ENCODE data around the gene GDPGP1. TPM values are rescaled to one million over a fixed set of nuclear protein-coding genes. Genes with fewer than 3 reads are reported as not detected.
A peak's percentile ranks its signal among the peaks of the same experiment; 100 is the strongest.

The GDPGP1 gene
- polyA plus RNA-seq, 1 donor (not counting 4 experiments of a cell fraction or from before 2014, with no cell fraction given) = 0.92 TPM

GRCh38 chr15:90232196-90232595 lies 1.8 kb upstream of the GDPGP1 start:
- peaks cover 22 to 33% of the 10 kb centered on the region in 2 experiments for H3K36me3 ChIP-seq (ENCODE audit: control insufficient read depth in 2 of 2, extremely low read depth in 1 of 2, insufficient read depth in 2 of 2, low read length in 2 of 2)

GRCh38 chr15:90232941-90233386 lies 1.0 kb upstream of the GDPGP1 start:
- peaks cover 3% of the 10 kb centered on the region for H4K20me1 ChIP-seq (ENCODE audit: control insufficient read depth, extremely low read depth, insufficient read depth, low read length)
- no peaks in the 10 kb centered on the region for H3K9me3 ChIP-seq (ENCODE audit: control insufficient read depth, low read depth, low read length)
- H3K4me3 ChIP-seq (ENCODE audit: control insufficient read depth in 2 of 3, extremely low read depth in 1 of 3, insufficient read depth in 2 of 3, low read depth in 1 of 3, low read length in 3 of 3) = peak overlapping the region; percentile 70 to 76 (median 72)
- H3K27ac ChIP-seq (ENCODE audit: control insufficient read depth, insufficient read depth, low read length) = peak overlapping the region; percentile 78
- H3K4me2 ChIP-seq (ENCODE audit: control insufficient read depth, extremely low read depth, insufficient read depth, low read depth, low read length) = peak overlapping the region; percentile 73
- H3K79me2 ChIP-seq (ENCODE audit: control insufficient read depth, insufficient read depth, low read length) = peaks cover 15% of the 10 kb centered on the region
- peak overlapping the region; percentile 86 for H3K9ac ChIP-seq (ENCODE audit: control insufficient read depth, extremely low read depth, insufficient read depth, low read length)
- H2AFZ ChIP-seq (ENCODE audit: control insufficient read depth, low read length) = no peak overlapping the region
- FAIRE-seq (no peak), DNase-seq (ENCODE audit: low read depth, low spot score) (no peak)
- H3K27me3 ChIP-seq (ENCODE audit: control insufficient read depth, extremely low read depth, insufficient read depth, low read length) = no peaks in the 10 kb centered on the region
- peaks cover 18 to 26% of the 10 kb centered on the region in 2 experiments for H3K36me3 ChIP-seq (ENCODE audit: control insufficient read depth in 2 of 2, extremely low read depth in 1 of 2, insufficient read depth in 2 of 2, low read length in 2 of 2)
- TF ChIP-seq CTCF (optimal IDR thresholded peaks at IDR 0.05 in 1 of 3, IDR thresholded peaks at IDR 0.05 in 1 of 3, conservative IDR thresholded peaks at IDR 0.05 in 1 of 3; ENCODE audit: extremely low read depth in 1 of 3, insufficient read depth in 2 of 3, low read length in 3 of 3) (peak; percentile 35 to 50 (median 42)), EZH2 (IDR thresholded peaks at IDR 0.05; ENCODE audit: low read length) (no peak)
- no peaks in the 10 kb centered on the region for H3K9me1 ChIP-seq (ENCODE audit: control insufficient read depth, extremely low read depth, insufficient read depth, low read length)
- H3K4me1 ChIP-seq (ENCODE audit: control insufficient read depth, extremely low read depth, insufficient read depth, low read length) = peaks cover 25% of the 10 kb centered on the region
- dilution Hi-C loops (cut with MboI; ENCODE audit: extremely low pct_ligation_motif_present, low sequenced_read_pairs) = no loop called here

More at GRCh38 chr15:90232196-90232595, 1.8 kb upstream of the GDPGP1 start:
- H3K9me3 ChIP-seq (ENCODE audit: control insufficient read depth, low read depth, low read length) = no peaks in the 10 kb centered on the region
- peaks cover 3% of the 10 kb centered on the region for H4K20me1 ChIP-seq (ENCODE audit: control insufficient read depth, extremely low read depth, insufficient read depth, low read length)
- peak overlapping the region; percentile 73 for H3K4me2 ChIP-seq (ENCODE audit: control insufficient read depth, extremely low read depth, insufficient read depth, low read depth, low read length)
- H3K27ac ChIP-seq (ENCODE audit: control insufficient read depth, insufficient read depth, low read length) = no peak overlapping the region
- H3K27me3 ChIP-seq (ENCODE audit: control insufficient read depth, extremely low read depth, insufficient read depth, low read length) = no peaks in the 10 kb centered on the region
- TF ChIP-seq CTCF (optimal IDR thresholded peaks at IDR 0.05 in 1 of 3, IDR thresholded peaks at IDR 0.05 in 1 of 3, conservative IDR thresholded peaks at IDR 0.05 in 1 of 3; ENCODE audit: extremely low read depth in 1 of 3, insufficient read depth in 2 of 3, low read length in 3 of 3) = no peak
- TF ChIP-seq EZH2 (IDR thresholded peaks at IDR 0.05; ENCODE audit: low read length) = no peak
- no peak overlapping the region for H3K9ac ChIP-seq (ENCODE audit: control insufficient read depth, extremely low read depth, insufficient read depth, low read length)
- FAIRE-seq (no peak), DNase-seq (ENCODE audit: low read depth, low spot score) (no peak)
- H2AFZ ChIP-seq (ENCODE audit: control insufficient read depth, low read length) = no peak overlapping the region
- peaks cover 25% of the 10 kb centered on the region for H3K4me1 ChIP-seq (ENCODE audit: control insufficient read depth, extremely low read depth, insufficient read depth, low read length)
- H3K79me2 ChIP-seq (ENCODE audit: control insufficient read depth, insufficient read depth, low read length) = peaks cover 16% of the 10 kb centered on the region
- peak overlapping the region in 2 of 3 experiments; percentile 9 to 18 for H3K4me3 ChIP-seq (ENCODE audit: control insufficient read depth in 2 of 3, extremely low read depth in 1 of 3, insufficient read depth in 2 of 3, low read depth in 1 of 3, low read length in 3 of 3)
- no peaks in the 10 kb centered on the region for H3K9me1 ChIP-seq (ENCODE audit: control insufficient read depth, extremely low read depth, insufficient read depth, low read length)
- dilution Hi-C loops (cut with MboI; ENCODE audit: extremely low pct_ligation_motif_present, low sequenced_read_pairs) = no loop called here

All from keratinocyte (primary cell).